ENCODE data around the gene CLIC4. TPM values are rescaled to one million over a fixed set of nuclear protein-coding genes. Genes with fewer than 3 reads are reported as not detected.
"Not testable (repeated sequence)": the region's sequence is repeated elsewhere in the genome, so short reads cannot be mapped to it uniquely, and the experiment has no call there.

The CLIC4 gene
- total RNA-seq, 1 donor from 2014 or later = 123 TPM

DNA sequence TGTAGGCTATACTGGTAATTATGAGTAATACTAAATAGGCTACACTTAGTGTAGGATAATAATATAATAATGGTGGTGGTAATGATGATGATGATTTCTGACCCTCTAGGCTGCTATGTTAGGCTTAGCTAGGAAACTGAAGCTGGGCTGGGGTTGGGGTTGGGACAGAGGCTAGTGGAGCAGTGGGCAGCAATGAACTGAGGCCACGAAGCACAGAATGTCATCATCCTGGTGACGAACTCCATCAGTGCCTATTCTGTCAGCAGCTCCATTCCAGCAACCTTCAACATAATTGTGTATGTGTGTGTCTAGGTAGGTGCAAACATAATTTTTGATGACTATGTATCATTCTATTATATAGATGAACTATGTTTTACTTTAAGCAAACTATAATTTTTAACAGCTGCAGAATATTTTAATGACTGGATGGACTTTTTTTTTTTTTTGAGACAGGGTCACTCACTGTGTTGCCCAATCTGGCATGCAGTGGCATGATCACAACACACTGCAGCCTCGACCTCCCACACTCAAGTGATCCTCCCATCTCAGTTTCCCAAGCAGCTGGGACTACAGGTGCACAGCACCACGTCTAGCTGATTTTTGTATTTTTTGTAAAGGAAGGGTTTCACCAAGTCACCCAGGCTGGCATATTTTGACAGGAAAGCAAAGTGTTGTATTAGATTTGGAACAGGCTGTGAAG lies 12.9 kb upstream of the CLIC4 start:
- Mint-ChIP-seq H3K4me1 (peaks cover 32% of the 10 kb centered on the region), H3K36me3 (ENCODE audit: low read depth) (no peaks in the 10 kb centered on the region), H3K27me3 (ENCODE audit: low read depth) (no peaks in the 10 kb centered on the region), H3K27ac (ENCODE audit: unreplicated experiment) (no peak overlapping the region), H3K4me3 (no peak overlapping the region), H3K9me3 (no peaks in the 10 kb centered on the region)
- no peak for TF ChIP-seq CTCF (conservative IDR thresholded peaks at IDR 0.05)
- DNase-seq (ENCODE audit: low read depth, low spot score) = no peak

- H3K4me1 Mint-ChIP-seq = peaks cover 28% of the 10 kb centered on the region
- H3K27ac Mint-ChIP-seq (ENCODE audit: unreplicated experiment); H3K36me3 Mint-ChIP-seq (ENCODE audit: low read depth); H3K9me3 Mint-ChIP-seq; DNase-seq (ENCODE audit: low read depth, low spot score); H3K4me3 Mint-ChIP-seq; H3K27me3 Mint-ChIP-seq (ENCODE audit: low read depth): not testable (repeated sequence)
Measured at GRCh38 chr1:24733342-24733741, 11.9 kb upstream of the CLIC4 start.

DNA sequence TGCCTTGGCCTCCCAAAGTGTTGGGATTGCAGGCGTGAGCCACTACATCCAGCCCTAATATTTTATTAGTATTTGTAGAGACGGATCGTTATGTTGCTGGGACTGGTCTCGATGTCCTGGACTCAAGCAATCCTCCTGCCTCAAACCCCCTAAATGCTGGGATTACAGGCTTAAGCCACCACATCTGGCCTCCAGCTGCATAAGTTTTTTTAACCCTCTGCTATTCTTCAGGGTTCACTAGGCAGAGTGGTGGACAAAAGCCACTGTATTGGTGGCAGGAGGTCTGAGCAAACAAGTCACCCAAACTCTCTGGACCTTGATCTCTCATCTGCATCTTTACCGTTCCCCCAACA lies 10.1 kb upstream of the CLIC4 start:
- no peak for TF ChIP-seq CTCF (conservative IDR thresholded peaks at IDR 0.05)
- no peaks in the 10 kb centered on the region for H3K36me3 Mint-ChIP-seq (ENCODE audit: low read depth)
- H3K4me3 Mint-ChIP-seq = no peak overlapping the region
- H3K4me1 Mint-ChIP-seq = peaks cover 30% of the 10 kb centered on the region
- peak overlapping the region; percentile 50 for H3K27ac Mint-ChIP-seq (ENCODE audit: unreplicated experiment)
- H3K27me3 Mint-ChIP-seq (ENCODE audit: low read depth) = no peaks in the 10 kb centered on the region
- no peak for DNase-seq (ENCODE audit: low read depth, low spot score)
- no peaks in the 10 kb centered on the region for H3K9me3 Mint-ChIP-seq

- DNase-seq (ENCODE audit: low read depth, low spot score) = no peak
- Mint-ChIP-seq H3K27ac (ENCODE audit: unreplicated experiment) (peak overlapping the region; percentile 50), H3K27me3 (ENCODE audit: low read depth) (no peaks in the 10 kb centered on the region), H3K36me3 (ENCODE audit: low read depth) (no peaks in the 10 kb centered on the region), H3K4me1 (peaks cover 26% of the 10 kb centered on the region), H3K4me3 (no peak overlapping the region), H3K9me3 (no peaks in the 10 kb centered on the region)
- no peak for TF ChIP-seq CTCF (conservative IDR thresholded peaks at IDR 0.05)
Measured at GRCh38 chr1:24735509-24736375, 9.5 kb upstream of the CLIC4 start.

DNA sequence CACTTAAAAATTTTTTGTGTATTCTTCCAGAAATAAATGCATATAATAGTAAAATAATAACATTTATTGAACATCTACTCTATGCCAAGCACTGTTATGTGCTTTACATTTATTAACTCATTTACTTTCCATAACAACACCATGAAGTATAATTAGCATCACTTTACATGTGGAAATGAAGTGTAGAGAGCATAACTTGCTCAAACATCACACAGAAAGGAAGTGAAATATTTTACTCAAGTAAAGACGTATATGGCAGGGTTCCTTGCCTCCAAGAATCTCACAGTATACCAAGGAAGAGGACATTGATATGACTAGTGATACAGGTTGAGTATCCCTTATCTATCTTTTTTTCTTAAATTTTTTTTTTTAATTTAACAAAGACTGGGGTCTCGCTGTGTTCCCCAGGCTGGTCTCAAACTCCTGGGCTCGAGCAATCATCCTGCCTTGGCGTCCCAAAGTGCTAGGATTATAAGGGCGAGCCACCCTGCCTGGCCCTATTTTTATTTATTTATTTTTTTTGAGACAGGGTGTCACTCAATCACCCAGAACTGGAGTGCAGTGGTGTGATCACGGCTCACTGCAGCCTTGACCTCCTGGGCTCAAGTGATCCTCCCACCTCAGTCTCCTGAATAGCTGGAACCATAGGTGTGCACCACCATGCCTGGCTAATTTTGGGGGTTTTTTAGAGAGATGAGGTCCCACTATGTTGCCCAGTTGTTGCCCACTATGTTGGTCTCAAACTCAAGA lies 7.7 kb upstream of the CLIC4 start:
- H3K36me3 Mint-ChIP-seq (ENCODE audit: low read depth) = no peaks in the 10 kb centered on the region
- no peaks in the 10 kb centered on the region for H3K27me3 Mint-ChIP-seq (ENCODE audit: low read depth)
- no peak for DNase-seq (ENCODE audit: low read depth, low spot score)
- no peak overlapping the region for H3K4me3 Mint-ChIP-seq
- no peak overlapping the region for H3K27ac Mint-ChIP-seq (ENCODE audit: unreplicated experiment)
- H3K4me1 Mint-ChIP-seq = peaks cover 29% of the 10 kb centered on the region
- TF ChIP-seq CTCF (conservative IDR thresholded peaks at IDR 0.05) = no peak
- no peaks in the 10 kb centered on the region for H3K9me3 Mint-ChIP-seq

Data from neural crest cell (in vitro differentiated cells).